Measurements from ENCODE around the gene SIGLEC15. TPM values are rescaled to one million over a fixed set of nuclear protein-coding genes. Genes with fewer than 3 reads are reported as not detected.

SIGLEC15 gene
- total RNA-seq, 1 experiment from 2014 or later: not detected

- TF ChIP-seq REST (IDR thresholded peaks at IDR 0.05; ENCODE audit: low read depth) (no peak), ZFX (IDR thresholded peaks at IDR 0.05) (no peak), FOSL1 (IDR thresholded peaks at IDR 0.05; ENCODE audit: low read depth) (no peak)
Measured at GRCh38 chr18:45877403-45877802, 51.9 kb downstream of the SIGLEC15 start (continued).

GRCh38 chr18:45879681-45880655 lies 54.5 kb downstream of the SIGLEC15 start:
- Histone ChIP-seq H3K4me3 (replicated peaks in 1 of 2; ENCODE audit: low read depth in 1 of 2, low read length in 2 of 2) (no peak overlapping the region), H3K27me3 (ENCODE audit: insufficient read depth, low read length) (no peaks in the 10 kb centered on the region), H3K4me2 (ENCODE audit: low read length) (no peak overlapping the region), H3K79me2 (ENCODE audit: insufficient read depth, low read length) (no peaks in the 10 kb centered on the region), H3K9me2 (ENCODE audit: insufficient read depth) (no peaks in the 10 kb centered on the region), H3K9ac (ENCODE audit: low read length) (no peak overlapping the region), H3K4me1 (ENCODE audit: control insufficient read depth in 1 of 2, insufficient read depth in 2 of 2, low read length in 2 of 2) (no peaks in the 10 kb centered on the region), H2AFZ (ENCODE audit: low read depth, low read length, poor library complexity, severe bottlenecking) (no peak overlapping the region), H3K36me3 (ENCODE audit: control insufficient read depth in 1 of 2, insufficient read depth in 2 of 2, low read length in 2 of 2) (peaks cover 0 to 5% of the 10 kb centered on the region in 2 experiments; a peak in 2 of 4 replicates), H3K9me3 (ENCODE audit: control insufficient read depth in 1 of 2, insufficient read depth in 1 of 2, low read depth in 1 of 2, low read length in 2 of 2) (no peaks in the 10 kb centered on the region), H3K27ac (ENCODE audit: low read depth, low read length) (no peak overlapping the region), H4K20me1 (ENCODE audit: insufficient read depth) (no peaks in the 10 kb centered on the region)
- intact Hi-C loops (cut with micrococcal nuclease): loop anchor here (1.0 to 2.0 kb wide), 4 partner anchors 30 to 189 kb away; no protein-coding TSS in a partner anchor
- TF ChIP-seq EZH2phosphoT487 (IDR thresholded peaks at IDR 0.05; ENCODE audit: borderline replicate concordance): no peak
- TF ChIP-seq RAD21 (IDR thresholded peaks at IDR 0.05; ENCODE audit: low read depth): peak; percentile 80
- TF ChIP-seq CTCF (IDR thresholded peaks at IDR 0.05 in 2 of 3, conservative IDR thresholded peaks at IDR 0.05 in 1 of 3; ENCODE audit: borderline replicate concordance in 1 of 3, insufficient read depth in 1 of 3, low read depth in 2 of 3, low read length in 2 of 3): peak; percentile 80 to 99 (median 99)
- TF ChIP-seq CEBPB (IDR thresholded peaks at IDR 0.05; ENCODE audit: low read depth): no peak
- TF ChIP-seq YY1 (IDR thresholded peaks at IDR 0.05; ENCODE audit: extremely low read depth, insufficient replicate concordance, low read depth, low read length): no peak
- no peak for TF ChIP-seq REST (IDR thresholded peaks at IDR 0.05; ENCODE audit: low read depth)
- TF ChIP-seq FOSL1 (IDR thresholded peaks at IDR 0.05; ENCODE audit: low read depth): no peak
- no peak for TF ChIP-seq ZNF274 (IDR thresholded peaks at IDR 0.05; ENCODE audit: low read depth, low read length)
- peak; percentile 23 for DNase-seq (ENCODE audit: low read depth, low spot score)
- BruUV-seq (replicated peaks): no TSS peak
- RAD21 ChIA-PET (ENCODE audit: low non-redundant PET in 1 of 2, low total read pairs in 2 of 2, uncharacterized antibody in 2 of 2, unreplicated experiment in 2 of 2): interaction anchor here (0.9 to 1.1 kb wide), 3 partner anchors 155 to 214 kb away, joined by 3 to 5 read pairs (median 3); partner anchors contain the start of gene SLC14A1 (in 1 of the 2)
- ATAC-seq: peak; percentile 99
- POLR2A ChIA-PET: no interaction called here
- CTCF ChIA-PET: interaction anchor here (0.9 to 4.5 kb wide), 24 partner anchors 9 to 215 kb away, joined by 3 to 56 read pairs (median 5); partner anchors contain the start of gene SLC14A1
